ENCODE data around the gene RABAC1.

Gene RABAC1

DNA sequence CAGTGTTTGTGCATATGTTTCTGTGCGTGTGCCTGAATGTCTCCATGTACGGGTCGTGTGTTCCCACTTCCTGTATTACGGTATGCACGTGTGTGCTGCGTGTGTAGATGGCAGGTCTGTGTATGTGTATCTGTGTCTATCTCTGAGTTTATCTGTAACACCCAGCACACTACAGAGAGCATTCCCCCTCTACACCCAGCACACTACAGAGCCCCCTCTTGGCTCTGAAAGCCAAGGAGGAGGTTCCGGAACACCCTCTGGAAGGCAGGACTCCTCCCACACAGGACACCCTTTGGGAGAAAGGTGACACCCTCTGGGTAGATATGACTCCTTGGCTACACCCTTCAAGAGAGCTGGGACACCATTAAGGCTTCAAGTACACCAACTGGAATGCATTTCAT, 28.8 kb downstream of the RABAC1 start:
- DNase-seq (ENCODE audit: extremely low read depth in 1 of 2, low read depth in 1 of 2), result no peak

DNA sequence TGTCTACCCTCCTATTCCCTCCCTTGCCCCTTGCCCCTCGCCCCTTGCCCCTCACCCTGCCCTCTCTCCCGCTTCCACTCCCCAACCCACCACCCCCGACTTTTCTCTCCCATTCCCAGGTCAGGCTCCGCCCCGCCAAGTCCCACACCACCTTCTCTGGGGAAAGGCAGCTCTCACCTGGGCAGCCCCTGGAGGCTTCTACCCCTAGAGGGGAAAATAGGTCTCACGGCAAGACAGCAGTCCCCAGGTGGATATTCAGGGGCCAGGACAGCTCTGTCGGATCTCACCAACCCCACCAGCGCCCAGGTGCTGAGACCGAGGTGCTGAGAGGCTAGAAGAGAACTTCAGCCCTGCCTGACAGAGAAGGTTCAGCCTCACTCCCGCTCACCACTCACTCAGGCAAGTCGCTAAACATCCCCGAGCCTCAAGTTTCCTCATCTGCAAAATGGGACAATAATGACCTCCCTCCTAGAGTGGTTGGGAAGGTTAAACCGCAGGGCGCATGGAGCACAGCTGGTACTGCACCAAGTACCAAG, 29.5 kb downstream of the RABAC1 start:
- no peak for DNase-seq (ENCODE audit: extremely low read depth in 1 of 2, low read depth in 1 of 2)

DNA sequence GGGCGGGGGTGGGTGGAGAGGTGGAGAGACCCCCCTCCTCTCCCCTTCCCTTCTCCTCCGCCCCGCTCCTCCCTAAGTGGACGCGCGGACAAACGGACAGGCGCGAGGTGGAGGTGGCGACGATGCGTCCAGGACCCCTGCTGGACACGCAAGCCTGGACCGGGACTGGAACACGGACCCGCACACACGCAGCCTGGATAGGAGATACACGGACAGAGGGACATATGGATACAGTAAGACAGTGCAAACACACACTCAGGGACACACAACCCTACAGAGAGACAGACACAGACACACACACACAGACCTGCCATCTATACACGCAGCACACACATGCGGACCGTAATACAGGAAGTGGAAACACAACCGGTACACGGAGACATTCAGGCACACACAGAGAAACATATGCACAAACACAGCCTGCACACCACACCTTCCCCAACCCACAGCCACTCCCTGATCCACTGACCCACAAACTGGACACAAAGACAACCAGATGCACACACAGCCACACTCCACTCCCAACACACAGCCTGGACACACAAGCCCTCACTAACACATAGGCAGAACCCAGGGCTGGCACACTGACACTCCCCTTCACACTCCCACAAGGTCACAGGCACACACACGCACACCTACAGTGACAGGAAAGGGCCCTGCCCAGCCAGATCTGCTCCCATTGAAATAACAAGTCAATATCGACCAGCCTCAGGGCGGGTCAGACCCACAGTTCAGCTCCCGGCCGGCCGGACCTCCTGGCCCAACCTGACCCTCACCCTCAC, 30.2 kb downstream of the RABAC1 start:
- no peak for DNase-seq (ENCODE audit: extremely low read depth in 1 of 2, low read depth in 1 of 2)

DNA sequence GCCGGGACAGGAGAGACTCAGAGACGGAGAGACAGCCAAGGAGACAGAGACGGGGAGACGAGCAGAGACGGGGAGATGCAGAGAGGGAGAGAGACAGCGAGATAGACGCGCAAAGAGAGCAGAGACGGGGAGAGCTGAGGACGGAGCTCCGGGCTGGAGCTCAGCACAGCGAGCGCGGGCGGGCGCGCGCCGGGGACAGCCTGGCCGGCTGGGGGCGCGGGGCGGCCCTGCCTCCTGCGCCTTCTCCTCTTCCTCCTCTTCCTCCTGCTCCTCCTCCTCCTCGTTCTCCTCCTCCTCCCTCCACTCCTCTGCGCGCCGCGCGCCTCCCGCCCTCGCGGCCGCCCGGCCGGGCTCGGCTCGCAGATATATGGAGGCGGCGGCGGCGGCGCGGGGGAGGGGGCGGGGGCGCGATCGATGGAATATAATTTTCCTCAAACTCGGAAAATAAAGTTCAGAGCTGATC, 30.9 kb downstream of the RABAC1 start, which contains the start of gene ERFL:
Gene ERFL, minus strand, starts transcription at position 229 of the 463 bp plus-strand sequence. CDS start 15,530 bp downstream, outside the sequence.
- no peak for DNase-seq (ENCODE audit: extremely low read depth in 1 of 2, low read depth in 1 of 2)

DNA sequence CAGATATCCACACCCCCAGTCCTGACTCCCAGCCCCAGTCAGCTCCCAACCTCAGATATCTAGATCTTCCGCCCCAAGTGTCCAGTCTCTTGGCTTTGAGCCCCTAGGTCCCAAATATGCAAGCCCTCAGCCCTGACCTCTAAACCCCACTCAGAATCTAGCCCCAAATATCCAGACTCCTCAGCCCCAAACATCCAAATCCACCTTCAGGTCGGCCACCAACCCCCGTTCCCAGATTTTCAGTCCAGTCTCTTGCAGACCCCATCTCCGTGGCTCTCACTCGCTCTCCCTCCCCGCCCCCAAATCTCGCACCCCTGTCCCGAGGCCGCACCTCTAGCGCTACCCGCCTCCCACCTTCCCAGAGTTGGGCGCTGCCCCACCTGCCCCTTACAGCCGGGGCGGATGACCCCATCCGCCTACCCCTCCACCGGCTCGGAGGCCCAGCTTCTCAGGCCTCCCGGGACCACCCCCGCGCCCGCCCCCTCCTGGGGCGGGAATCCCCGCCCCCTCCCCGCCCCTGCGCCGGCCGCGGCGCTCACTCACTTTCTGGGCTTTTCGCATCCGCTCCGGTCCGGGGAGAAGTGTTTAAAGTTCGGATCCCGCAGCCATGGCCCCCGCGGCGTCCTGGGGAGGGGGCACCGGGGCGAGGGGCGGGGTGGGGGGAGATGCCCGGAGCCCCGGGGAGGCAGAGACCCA, 31.5 kb downstream of the RABAC1 start:
- no peak for DNase-seq (ENCODE audit: extremely low read depth in 1 of 2, low read depth in 1 of 2)

DNA sequence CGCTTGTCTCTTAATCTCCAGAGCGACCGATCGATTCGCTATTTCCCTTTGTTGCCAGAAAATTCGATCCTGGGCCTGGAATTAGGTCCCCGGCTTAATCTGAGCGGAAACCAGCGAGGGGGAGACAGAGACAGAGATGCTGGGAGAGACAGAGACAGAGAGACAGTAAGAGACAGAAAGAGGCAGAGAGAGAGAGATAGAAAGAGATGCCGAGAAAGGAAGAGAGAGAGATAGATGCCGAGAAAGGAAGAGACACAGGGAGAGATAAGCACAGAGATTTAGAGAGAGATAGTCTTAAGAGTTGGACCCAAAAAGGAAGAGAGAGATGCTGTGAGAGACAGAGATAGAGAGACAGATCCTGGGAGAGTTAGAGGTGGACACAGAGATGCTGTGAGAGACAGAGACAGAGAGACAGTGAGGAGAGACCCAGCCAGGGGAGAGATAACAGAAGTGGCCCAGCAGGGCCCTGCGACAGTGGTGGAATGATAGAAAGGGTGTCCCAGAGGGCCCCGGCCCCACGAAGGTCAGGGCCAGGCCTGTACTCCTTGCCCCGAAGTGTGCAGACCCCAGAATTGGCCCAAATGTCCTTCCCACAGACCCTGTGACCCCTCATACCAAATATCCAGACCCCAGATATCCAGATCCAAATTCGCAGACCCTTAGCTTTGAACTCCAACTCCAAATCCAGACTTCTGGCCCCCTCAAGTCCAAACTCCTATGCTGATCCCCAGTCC, 32.2 kb downstream of the RABAC1 start:
- no peak for DNase-seq (ENCODE audit: extremely low read depth in 1 of 2, low read depth in 1 of 2)

DNA sequence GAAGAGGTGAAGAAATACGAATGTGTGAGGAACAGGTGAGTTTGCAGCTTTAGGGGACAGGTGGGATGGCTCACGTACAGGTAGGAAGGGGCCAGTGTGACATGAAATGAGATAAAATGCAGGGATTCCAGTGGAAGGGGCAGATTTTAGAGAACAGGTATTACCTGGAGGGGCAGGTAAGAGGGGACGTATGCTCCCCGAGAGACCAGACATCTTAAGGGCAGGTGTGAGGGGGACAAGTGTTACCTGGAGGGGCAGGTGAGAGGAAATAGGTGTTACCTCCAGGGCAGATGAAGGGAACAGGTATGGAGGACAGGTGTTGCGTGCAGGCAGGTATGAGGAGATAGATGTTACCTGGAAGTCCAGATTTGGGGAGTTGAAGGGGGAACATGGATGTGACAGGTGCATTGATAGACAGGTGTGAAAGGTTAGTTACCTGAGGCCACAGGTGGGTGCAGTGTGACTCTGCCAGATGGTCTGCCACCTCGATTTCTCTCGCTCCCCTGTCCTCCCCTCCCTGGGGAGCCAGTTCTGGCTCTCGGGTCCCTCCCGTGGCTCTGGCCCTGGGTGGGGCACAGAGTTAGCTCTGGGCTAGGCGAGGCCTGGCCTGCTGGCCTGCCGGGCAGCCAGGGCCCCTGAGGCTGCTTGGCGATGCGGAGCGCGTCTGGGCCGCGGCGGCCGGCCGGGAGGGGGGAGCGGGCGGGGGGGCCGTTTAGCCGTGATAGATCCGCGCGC, 32.9 kb downstream of the RABAC1 start:
- no peak for DNase-seq (ENCODE audit: extremely low read depth in 1 of 2, low read depth in 1 of 2)

DNA sequence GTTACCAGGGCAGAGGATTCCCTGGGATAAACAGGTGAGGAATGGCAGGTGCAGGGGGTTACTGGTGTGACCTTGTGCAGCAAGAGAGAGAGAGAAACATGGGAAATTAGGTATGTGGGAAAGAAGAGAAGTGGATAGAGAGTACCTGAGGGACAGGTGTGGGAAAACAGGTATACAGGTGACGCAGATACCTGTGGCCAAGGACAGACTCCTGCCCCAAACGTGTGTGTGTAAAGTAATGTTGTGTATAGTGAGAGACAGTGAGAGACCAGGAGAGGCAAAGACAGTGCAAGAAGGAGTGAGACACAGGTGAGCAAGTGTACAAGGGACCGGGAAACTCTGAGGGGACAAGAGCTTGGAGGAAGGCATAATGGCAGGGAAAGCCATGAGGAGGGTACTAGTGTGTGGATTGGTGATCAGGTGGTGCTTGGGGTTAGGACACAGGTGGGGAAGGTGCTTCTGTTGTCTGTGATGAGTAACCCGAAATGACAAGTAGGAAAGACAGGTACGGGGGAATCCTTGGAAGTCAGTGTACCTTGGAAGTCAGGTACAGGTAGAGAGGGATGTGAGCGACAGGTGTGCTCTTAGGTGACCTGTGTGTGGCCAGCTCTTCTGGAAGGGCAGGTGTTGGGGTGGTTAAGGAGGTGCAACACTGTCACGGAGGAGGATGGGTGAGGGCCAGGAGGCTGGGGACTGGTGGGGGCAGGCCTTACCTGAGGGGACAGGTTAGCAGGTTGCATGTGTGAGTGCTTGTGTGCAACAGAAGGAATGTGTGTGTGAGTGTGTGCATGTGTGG, 33.7 kb downstream of the RABAC1 start:
- DNase-seq (ENCODE audit: extremely low read depth in 1 of 2, low read depth in 1 of 2), result no peak

DNA sequence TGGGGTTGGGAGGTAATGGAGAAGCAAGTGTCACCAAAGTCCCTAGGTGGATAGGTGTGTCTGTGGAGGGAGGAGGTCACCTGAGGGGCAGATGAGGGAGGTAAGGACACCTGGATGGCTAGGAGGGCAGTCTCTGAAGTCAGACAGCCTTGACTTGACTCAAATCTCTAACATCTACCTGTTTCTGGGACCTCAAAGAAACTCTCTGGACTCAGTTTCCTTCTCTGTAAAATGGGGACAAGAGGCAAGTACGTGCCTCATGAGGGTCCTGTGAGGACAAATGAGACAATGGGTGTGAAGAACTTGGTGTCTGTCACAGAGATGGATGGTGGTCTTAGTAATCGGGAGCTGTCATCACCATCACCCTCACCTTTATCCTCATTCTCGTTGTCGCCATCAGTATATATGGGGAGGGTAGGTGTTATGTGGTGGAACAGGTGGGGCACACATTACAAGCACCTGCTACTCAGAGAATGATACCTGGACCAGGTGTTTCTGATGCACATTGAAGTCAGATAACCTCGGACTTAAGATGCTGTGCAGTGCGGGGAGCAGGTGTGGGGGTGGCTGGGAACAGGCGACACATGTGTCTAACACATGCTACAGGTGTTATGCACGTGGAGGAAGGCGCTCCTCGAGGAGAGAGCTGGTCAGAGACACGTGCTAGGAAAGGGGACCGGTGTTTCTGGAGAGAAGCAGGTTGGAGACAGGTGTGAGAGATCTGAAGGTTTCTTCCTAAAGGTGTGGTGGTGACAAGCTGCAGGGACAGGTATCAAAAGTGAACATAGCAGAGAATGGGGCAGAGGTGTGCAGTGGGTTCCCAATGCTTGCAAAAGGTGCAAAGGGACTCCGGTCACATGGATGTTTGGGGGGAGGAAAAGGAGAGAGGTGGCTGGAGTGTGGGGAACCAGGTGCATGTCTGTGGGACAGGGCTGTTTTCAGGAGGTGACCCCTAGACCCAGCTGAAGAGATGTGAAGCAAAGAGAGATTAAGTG, 34.7 kb downstream of the RABAC1 start:
- DNase-seq (ENCODE audit: extremely low read depth in 1 of 2, low read depth in 1 of 2), result no peak

DNA sequence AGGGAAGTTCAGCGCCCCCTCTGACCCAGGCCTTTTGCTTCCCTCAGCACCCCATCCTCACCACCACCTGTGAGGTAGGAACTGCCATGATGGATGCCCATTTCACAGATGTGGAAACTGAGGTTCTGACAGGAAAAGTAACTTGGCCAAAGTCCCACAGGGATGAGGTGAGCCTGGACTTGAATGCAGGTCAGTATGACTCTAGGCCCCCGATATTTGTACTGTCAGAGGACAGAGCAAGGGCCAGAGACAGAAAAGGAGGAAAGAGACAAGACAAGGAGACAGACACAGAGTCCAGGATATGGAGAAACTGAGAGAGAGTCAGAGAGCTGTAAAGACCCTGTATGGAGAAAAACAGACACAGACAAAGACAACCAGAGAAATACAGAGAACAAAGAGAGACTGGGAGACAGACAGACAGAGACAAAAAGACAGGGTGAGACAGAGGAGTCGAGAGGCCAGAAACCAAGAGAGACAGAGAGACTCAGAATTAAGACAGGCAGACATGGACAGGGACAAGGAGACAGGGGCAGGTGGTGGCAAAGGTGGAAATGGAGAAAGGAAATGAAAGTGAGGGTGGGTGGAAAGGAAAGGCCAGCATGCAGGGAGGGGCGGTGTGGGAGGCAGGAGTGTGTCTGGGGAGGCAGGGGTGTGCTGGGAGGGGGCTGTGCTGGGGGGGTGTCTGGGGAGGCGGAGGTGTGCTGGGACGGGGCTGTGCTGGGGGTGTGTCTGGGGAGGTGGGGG, 35.9 kb downstream of the RABAC1 start:
- DNase-seq (ENCODE audit: extremely low read depth in 1 of 2, low read depth in 1 of 2), result no peak

DNA sequence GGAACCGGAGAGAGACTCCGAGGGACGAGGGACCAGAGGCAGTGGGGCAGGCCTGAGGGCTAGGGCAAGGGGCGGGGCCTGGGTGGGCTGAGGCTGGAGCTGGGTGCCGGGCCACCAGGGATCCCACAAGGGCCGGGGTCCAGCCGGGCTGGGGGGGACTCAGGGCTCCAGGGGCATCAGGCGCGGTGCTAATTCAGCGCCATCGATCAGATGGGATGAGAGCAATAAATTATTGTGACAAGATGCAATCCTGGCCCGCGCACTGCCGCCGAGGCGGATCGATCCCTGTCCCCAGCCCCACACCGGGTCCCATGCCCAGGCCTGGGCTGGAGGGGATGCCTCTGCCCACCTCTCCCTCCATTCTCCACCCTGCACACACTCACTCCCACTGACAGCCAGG, 36.5 kb downstream of the RABAC1 start:
- DNase-seq (ENCODE audit: extremely low read depth in 1 of 2, low read depth in 1 of 2), result no peak

DNA sequence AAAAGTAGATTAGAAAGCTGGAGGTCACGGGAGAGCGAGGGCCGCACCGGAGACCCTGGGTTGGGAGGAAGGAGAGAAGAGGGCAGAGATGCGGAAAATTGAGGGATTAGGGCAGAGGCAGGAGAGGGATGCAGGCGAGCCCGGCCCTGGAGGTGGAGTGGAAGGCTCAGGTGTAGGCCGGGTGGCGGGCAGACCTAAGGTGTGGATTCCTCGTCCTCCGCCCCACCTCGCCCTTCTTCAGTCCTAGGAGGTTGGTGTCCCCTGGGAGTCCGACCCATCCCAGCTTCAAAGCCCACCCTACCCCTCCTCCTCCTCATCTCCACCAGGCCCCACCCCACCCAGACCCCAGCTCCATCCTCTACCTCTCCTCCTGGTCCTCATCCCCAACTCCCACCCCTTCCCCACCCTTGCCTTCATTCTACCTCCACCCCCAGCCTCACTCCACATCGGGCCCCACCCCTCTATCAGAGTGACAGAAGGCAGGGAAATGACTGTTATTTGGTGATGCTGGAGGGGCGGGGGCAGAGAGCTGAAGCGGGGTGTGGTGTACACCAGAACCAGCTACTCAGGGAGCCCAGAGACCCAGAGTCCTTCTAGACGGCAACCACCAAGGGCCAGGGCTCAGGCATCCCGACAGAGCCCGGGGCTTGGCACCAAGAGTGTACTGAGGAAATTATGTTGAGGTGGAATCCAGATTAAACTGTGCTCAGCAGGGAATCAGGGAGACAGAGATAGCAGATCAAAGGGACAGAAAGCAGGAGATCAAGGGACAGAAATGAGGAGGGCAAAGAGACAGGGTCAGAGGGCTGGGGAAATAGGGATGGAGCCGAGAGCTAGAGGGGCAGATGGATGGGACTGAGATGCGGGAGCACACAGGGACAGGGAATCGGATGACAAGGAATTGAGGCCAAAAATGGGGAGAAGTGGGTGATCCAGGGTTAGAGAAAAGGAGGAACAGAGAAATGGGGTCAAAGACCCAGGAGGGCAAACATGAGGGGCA, 37.2 kb downstream of the RABAC1 start:
- DNase-seq (ENCODE audit: extremely low read depth in 1 of 2, low read depth in 1 of 2), result no peak

DNA sequence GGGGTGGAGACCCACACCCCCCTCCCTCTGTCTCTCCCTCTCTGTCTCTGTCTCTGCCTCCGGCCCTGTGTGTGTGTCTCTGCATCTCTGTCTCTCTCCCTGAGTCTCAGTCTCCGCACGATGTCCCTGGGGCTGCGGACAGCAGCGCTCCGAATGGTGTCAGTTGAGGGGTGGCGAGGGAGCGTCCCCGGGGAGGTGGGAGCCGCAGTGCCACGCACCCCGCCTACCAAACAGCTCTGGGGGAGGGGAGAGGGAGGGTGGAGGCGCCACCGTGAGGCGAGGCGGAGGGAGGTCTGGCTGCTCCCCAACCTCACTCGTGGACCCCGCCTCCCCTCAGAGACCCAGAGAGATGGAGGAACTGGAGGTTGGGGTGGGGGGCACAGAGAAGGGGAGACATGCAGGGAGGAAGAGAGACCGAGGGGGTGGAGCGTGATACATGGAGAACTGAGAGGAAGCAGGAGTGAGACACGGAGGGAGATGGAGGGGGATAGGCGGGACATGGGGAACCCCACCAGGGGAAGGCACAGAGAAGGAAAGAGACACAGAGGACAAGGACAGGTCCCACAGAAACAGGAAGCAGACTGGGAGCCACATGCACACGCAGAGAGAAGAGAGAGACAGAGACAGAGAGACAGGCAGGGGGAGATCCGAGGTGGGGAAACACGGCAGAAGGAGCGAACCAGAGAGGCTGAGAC, 38.1 kb downstream of the RABAC1 start:
- DNase-seq (ENCODE audit: extremely low read depth in 1 of 2, low read depth in 1 of 2), result no peak

DNA sequence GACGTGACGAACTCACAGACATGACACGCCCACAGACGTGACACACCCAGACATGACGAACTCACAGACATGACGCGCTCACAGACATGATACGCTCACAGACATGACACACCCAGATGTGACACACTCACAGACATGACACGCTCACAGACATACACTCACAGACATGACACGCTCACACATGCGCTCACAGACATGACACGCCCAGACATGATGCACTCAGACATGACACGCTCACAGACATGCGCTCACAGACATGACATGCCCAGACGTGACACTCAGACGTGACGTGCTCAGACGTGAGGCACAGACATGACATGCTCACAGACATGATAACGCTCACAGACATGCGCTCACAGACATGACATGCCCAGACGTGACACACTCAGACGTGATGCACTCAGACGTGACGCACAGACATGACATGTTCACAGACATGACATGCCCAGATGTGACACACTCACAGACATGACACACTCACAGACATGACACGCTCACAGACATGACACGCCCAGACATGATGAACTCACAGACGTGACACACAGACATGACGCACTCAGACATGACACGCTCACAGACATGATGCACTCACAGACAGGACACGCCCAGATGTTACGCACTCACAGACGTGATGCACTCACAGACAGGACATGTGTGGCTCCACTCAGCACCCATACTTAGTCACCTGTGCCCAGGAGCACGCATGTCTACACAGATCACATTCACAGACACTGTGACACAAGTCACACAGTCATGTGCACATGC, 39.0 kb downstream of the RABAC1 start:
- DNase-seq (ENCODE audit: extremely low read depth in 1 of 2, low read depth in 1 of 2), result no peak

DNA sequence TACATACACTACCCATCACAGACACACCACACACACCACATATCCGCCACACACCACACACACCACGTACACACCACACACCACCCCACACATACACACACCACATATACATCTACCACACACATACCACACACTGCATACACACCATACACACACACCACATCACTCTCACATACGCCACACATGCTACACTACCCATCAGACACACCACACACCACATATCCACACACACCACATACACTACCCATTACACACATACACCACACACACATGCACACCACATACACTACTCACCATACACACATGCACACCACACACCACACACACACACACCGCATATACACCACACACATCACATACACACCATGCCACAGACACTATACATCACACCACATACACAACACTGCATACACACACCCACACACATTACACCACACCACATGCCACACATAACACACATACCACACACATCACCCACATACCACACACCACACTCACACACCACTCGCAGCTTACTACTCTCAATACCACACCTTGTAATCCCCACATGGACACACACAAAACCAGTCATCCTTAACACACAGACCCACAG, 40.4 kb downstream of the RABAC1 start:
- DNase-seq (ENCODE audit: extremely low read depth in 1 of 2, low read depth in 1 of 2), result no peak

Data from activated CD8-positive, alpha-beta memory T cell treated with anti-CD3 and anti-CD28 coated beads for 1 hour (primary cell).